NOMO-1 (cell line): ENCODE measurements around the gene TMC3.

Experiments
- DNase-seq, 2 experiments: peaks; one replicate each; lab custom pipeline; 2025; ENCODE audit not compliant: unreplicated experiment in 2 of 2; lab: John Stamatoyannopoulos, UW

TMC3 gene

GRCh38 chr15:81301385-81301784 lies 72.6 kb downstream of the TMC3 start:
- DNase-seq = no peak

- DNase-seq = no peak
Observed at GRCh38 chr15:81299630-81300273, 74.3 kb downstream of the TMC3 start.

DNA sequence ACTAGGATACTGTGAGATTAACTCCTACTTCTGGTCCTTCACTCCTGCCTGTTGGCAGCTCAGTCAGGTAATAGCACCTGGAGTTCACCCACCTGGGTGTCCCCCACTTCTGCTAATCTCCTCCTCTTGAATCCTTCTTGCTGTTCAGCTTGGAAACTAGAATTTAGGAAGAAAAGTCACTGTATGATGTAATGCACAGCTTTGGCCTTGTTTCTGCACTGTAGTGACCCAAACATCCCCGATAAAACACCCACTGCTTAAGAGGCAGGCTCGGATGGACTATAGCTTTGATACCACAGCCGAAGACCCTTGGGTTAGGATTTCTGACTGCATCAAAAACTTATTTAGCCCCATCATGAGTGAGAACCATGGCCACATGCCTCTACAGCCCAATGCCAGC lies 74.9 kb downstream of the TMC3 start:
- DNase-seq = no peak

- DNase-seq = no peak
Observed at GRCh38 chr15:81298611-81299010, 75.4 kb downstream of the TMC3 start.

- peak; percentile 25 to 28 for DNase-seq
Observed at GRCh38 chr15:81297603-81298575, 76.1 kb downstream of the TMC3 start.

- no peak for DNase-seq
Observed at GRCh38 chr15:81297147-81297572, 76.9 kb downstream of the TMC3 start.

- peak; percentile 71 to 95 for DNase-seq
Observed at GRCh38 chr15:81296673-81297072, 77.3 kb downstream of the TMC3 start.

- DNase-seq = no peak
Observed at GRCh38 chr15:81296186-81296585, 77.8 kb downstream of the TMC3 start.

DNA sequence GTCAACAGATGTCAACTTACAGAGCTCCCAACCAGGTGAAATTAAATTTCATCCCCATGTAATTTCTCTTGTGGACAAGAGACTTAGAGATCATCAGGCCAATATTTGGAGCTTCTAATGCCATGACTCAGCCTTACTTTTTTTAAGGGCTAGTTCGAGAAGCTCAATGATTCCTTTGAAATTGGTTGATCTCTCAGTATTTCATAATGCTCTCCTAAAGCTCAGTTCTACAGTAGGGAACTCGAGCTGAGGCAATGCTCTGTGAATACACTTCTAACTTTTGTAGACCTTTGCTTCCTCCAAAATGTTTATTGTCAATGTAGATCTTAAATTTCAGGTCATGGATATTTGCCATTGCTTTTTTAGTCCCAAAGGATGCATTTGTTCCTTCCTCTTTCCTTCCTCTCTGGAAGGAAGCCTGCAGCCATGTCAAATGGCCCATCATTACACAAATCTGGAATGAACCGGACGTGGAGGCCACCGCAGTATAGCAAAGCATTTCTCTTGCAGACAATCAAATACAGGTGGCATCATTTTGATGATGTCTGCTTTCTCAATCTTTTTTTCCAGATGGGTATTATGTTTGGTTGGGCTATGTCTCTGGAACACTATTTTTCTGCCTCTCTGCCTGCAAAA lies 78.4 kb downstream of the TMC3 start:
- DNase-seq = peak in 1 of 2 experiments; percentile 23

DNA sequence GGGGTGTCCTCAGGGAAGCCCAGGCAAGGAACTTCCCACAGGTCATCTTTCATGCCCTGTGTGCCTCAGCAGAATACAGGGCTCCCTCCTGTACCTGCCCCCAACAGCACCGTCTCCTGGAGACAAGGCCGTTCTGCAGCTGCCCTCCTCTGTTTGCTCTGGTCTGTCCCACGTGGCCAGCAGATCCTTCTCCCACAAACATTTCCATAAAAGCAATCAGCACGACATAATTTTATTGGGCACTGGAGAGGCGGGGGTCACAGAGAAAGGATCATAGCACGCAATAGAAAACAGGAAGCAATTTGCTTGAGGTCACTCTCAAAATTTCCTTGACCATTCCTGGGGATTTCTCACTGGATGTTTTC lies 79.5 kb downstream of the TMC3 start:
- DNase-seq = peak in 1 of 2 experiments; percentile 7

DNA sequence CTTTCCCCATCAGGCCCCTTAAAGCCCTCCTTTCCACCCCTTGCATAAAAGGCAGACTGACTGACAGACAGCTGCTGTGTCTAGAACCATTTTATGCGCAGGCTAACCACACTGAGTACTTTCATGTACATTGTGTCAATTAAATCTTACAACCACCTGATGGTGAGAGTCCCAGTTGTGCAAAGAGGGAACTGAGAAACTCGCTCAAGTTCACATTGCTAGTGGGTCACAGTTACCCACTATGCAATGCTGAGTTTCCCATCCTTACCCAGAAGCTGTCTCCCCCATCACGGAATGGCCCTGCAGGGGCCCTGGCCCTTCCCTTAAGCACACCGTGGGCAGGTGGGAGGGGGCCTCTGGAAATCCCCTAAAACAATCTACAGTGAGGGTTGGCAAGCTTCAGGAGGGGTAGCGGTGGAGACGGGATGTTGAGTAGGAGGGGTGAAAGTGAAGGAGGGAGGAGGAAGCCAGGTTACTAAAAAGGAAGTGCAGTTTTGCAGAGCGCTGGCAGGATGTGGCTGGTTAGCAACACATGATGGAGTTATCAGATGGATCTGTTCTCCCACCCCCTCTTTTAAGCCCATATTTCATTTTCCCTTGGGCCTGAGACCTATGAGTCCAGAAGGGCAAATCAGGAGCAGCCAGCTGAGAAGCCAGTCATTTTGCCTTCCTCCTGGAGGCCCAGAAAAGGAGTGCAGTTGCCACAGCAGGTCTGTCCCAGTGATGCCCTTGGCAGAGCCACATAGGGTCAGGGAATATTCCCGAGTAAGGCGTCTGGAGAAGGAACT lies 80.1 kb downstream of the TMC3 start:
- peak; percentile 72 to 82 for DNase-seq

- DNase-seq = no peak
Observed at GRCh38 chr15:81292523-81293001, 81.5 kb downstream of the TMC3 start.

GRCh38 chr15:81291916-81292522 lies 82.0 kb downstream of the TMC3 start:
- no peak for DNase-seq

- DNase-seq = no peak
Observed at GRCh38 chr15:81289910-81290309, 84.1 kb downstream of the TMC3 start.

- DNase-seq = no peak
Observed at GRCh38 chr15:81288616-81289015, 85.4 kb downstream of the TMC3 start.

- DNase-seq = no peak
Observed at GRCh38 chr15:81288040-81288439, 86.0 kb downstream of the TMC3 start.

- DNase-seq = peak; percentile 18 to 30
Observed at GRCh38 chr15:81286621-81287121, 87.3 kb downstream of the TMC3 start.

DNA sequence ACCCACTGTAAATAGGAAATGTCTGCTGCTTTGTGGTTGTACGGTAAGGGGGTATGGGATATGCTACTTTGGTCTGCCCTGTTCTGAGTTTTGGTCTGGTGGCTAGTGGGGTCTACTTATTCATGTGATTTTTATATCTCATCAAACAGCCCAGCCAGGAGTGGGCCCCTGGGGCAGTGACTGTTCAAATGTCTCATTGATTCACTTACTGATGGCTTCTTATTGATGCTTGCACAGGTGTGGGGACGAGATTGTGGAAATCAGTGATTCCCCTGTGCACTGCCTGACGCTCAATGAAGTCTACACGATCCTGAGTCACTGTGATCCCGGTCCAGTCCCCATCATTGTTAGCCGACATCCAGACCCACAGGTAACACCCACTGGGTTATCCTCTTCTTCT lies 88.6 kb downstream of the TMC3 start:
- no peak for DNase-seq

- DNase-seq = no peak
Observed at GRCh38 chr15:81284256-81285031, 89.6 kb downstream of the TMC3 start.
